GM08714 (cell line): Measurements from ENCODE around the gene NOL6.
"Not testable (repeated sequence)": the region's sequence is repeated elsewhere in the genome, so short reads cannot be mapped to it uniquely, and the experiment has no call there.

ENCODE experiments used
- H3K4me3 ChIP-seq: fragments of 200-500 bp; sonication (Bioruptor generic); 2 replicates; pipeline ENCODE4 v1.5.1; 2014; ENCODE audit warnings: mild to moderate bottlenecking, low read length, inconsistent platforms
- ZNF274 ChIP-seq: IDR thresholded peaks from 2 replicates; pipeline ENCODE4 v1.6.1; 2012; ENCODE audit warnings: mild to moderate bottlenecking, low read depth, low read length

Gene NOL6

DNA sequence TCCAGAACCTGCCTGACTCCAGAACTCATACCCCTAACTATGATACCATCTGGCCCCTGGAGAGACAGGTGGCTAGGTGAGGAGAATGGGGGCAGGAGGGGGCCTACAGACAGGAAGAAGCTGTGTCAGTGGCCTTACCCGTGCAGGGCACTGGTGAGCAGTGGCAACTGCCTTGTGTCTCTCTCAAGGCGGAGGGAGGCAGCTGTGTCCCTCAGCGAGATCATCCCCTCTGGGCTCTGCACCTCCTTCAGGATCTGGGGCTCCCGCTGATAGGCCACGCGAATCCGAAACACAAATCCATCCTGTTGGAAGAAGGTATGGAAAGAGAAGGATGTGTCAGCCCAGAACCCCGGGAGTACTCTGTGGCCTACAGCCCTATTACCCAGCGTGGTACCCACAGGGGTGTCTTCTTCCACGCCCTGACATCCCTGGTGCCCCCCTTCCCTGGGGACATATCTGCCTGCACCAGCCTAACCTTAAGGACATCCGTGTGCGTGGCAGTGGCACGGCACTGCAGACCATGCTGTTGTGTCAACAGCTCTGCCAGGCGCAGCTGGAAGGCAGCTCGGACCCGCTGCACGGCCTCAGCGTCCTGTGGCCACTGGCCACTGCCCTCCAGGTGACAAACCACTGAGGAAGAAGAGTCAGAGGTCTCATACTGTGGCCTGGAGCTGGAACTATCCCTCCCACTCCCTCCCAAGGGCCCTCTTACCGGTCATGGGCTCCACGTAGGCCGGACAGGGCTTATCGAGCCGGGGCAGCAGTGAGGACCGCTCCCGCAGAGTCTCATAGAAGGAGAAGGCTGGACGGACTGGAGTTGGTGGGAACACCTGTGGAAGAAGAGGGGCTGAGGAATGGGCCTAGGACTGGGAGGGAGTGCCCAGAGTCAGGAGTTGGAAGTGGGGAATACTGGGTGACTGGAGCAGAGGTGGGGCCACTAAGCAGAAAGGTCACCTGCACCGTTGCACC is 7.8 kb downstream of the NOL6 start:
- H3K4me3 ChIP-seq, result no peak overlapping the region
- no peak for TF ChIP-seq ZNF274

- no peak for TF ChIP-seq ZNF274
- no peak overlapping the region for H3K4me3 ChIP-seq
Measured at GRCh38 chr9:33465096-33465495, 8.6 kb downstream of the NOL6 start.

DNA sequence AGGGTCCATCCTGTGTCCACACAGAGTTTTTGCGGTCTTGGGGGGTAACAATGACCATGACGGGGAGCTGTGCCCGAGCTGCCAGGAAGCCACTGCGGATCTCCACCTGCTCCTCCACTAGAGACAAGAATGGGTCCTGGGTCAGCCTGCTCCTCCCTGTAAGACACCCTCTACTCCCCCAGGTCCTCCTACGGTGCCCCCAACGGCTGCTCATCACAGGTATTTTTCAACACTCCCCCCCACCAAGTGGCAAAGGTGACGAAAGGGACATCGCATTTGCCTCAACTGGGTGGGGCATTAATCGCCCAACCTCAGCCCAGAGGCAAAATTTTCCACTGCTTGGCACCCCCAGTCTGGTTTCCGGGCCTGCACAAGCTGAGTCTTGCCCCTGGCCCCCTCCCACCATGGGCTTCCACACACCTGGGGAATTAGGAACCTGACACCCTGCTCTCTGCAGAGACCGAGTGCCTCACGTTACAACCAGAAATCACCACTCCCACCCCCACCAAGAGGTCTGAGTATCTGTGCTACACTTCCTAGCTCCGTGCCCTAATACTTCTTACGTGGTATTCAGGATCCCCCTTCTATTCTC is 9.6 kb downstream of the NOL6 start:
- no peak overlapping the region for H3K4me3 ChIP-seq
- no peak for TF ChIP-seq ZNF274

DNA sequence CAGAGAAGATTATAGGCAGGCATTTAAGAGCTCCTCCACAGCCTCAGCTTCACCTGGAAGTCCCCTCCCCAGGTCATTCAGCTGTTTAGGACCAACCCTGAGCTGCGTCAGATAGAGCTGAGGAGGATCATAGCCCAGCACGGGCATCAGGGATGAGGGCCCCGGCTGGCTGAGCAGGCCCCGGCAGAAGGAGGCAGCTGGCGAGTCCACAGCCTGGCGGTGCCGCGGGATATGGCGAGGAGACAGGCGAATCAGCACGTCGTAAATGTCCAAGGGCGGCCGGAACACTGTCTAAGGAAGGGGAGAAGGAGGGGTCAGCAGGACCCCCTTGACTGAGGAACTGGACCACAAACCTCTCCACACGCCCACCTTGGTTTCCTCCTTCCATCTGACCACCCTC is 10.6 kb downstream of the NOL6 start:
- no peak for TF ChIP-seq ZNF274
- no peak overlapping the region for H3K4me3 ChIP-seq

DNA sequence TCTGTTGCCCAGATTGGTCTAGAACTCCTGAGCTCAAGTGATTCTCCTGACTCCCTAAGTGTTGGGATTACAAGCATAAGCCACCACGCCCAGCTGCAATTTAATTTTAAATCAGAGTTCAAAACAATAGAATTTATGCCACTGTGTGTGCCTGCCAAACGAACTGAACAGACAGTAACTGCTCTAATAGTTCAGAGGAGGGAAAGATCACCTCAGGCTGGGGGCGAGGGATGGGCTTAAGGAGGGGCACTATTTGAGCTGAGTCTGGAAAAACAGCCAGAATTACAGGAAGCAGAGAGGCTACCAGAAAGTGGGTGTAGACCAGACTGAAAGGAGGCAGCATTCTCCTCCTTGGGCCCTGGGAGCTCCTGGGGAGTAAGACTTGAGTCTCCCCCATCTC is 12.2 kb downstream of the NOL6 start:
- H3K4me3 ChIP-seq, result no peak overlapping the region

GRCh38 chr9:33460854-33461253 is 12.9 kb downstream of the NOL6 start:
- H3K4me3 ChIP-seq, result no peak overlapping the region
- no peak for TF ChIP-seq ZNF274

More for the DNA sequence above, 12.2 kb downstream of the NOL6 start:
- no peak for TF ChIP-seq ZNF274

DNA sequence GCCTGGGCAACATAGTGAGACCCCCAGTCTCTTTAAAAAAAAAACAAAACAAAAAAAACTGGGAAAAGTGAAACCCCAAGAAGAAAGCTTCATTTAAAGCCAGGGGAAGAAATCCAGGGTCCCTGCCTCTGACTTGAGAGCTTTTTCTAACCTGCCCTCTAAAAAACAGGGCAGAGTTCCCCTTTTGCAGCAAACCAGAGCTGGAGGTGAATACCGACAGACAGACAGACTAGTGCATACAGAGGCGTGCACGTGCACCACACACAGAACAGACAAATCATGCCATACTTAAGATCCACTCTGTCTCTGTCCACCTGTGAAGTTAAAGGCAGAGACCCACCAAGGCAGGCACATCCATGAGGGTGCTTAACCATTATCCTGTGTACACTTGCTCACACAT is 14.6 kb downstream of the NOL6 start:
- H3K4me3 ChIP-seq, result no peak overlapping the region
- TF ChIP-seq ZNF274, result no peak

DNA sequence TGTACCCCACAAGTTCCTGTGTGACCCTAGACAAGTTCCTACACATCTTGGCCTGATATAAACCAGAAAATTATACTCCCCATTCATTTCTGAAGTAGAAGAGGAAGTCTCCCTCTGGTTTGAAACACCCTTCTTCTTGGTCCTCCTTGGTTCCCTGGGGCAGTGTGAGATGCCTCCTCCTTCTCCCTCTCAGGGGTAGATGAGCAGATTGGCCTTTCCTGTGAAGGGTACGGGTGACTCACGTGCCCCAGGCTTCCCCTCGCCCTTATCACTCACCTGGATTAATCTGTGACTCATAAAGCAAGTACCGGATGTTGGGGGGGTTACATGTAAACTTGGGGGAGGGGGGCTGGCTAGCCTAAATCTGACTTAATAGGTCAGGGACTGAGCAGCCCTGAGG is 15.3 kb downstream of the NOL6 start:
- TF ChIP-seq ZNF274, result no peak
- no peak overlapping the region for H3K4me3 ChIP-seq

GRCh38 chr9:33455945-33456344 is 17.8 kb downstream of the NOL6 start:
- no peak for TF ChIP-seq ZNF274
- no peak overlapping the region for H3K4me3 ChIP-seq

DNA sequence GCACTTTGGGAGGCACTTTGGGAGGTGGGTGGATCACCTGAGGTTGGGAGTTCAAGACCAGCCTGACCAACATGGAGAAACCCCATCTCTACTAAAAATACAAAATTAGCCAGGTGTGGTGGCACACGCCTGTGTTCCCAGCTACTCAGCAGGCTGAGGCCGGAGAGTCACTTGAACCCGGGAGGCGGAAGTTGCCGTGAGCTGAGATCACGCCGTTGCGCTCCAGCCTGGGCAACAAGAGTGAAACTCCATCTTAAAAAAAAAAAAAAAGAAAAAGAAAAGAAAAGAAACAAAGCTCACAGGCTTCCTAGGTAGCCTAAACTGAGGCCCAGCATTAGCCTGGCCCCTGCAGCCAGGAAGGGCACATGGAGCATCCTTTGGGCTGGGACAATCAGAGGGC is 18.3 kb downstream of the NOL6 start:
- H3K4me3 ChIP-seq, result not testable (repeated sequence)

GRCh38 chr9:33454661-33455026 is 19.1 kb downstream of the NOL6 start:
- H3K4me3 ChIP-seq, result not testable (repeated sequence)

GRCh38 chr9:33453999-33454660 is 19.6 kb downstream of the NOL6 start:
- H3K4me3 ChIP-seq, result no peak overlapping the region
- TF ChIP-seq ZNF274, result no peak

- no peak for TF ChIP-seq ZNF274
- no peak overlapping the region for H3K4me3 ChIP-seq
Measured at GRCh38 chr9:33453286-33453860, 20.4 kb downstream of the NOL6 start.

- H3K4me3 ChIP-seq, result no peak overlapping the region
- no peak for TF ChIP-seq ZNF274
Measured at GRCh38 chr9:33452828-33453271, 20.9 kb downstream of the NOL6 start.

DNA sequence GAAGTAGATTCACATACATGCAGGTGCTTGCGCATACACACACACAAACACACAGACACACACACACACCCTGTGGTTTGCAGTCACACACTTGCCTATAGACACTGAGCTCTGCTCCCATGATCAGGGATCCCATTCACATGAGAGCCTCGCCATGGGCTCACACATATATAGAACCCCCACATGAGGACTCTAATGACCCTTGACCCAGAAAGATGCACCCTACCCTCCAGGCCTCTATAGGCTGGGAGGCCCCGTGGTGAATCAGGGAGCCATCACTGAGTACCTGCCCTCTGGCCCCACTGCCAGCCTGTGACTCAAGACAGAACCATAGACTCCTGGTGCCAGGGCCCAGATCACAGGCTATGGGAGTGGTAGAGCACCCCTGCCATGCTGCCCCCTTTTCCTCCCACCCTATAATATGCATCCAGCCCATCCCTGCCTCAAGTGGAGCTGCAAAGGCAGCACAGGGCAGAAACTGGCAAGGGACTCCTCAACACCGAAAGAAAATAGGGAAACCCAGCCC is 23.0 kb downstream of the NOL6 start:
- no peak overlapping the region for H3K4me3 ChIP-seq
- TF ChIP-seq ZNF274, result no peak
